HG02759 (cell line): ENCODE results near the gene NGRN.
"Not testable (repeated sequence)": the region's sequence is repeated elsewhere in the genome, so short reads cannot be mapped to it uniquely, and the experiment has no call there.

Experiments used
- ATAC-seq: cut with Tn5 transposase; IDR thresholded peaks from one replicate; pipeline ENCODE4 v1.9.1; 2021; ENCODE audit warnings: mild to moderate bottlenecking, moderate library complexity; ENCODE audit not compliant: unreplicated experiment

NGRN gene

GRCh38 chr15:90278467-90278866, 13.0 kb downstream of the NGRN start:
- not testable (repeated sequence) for ATAC-seq

GRCh38 chr15:90280743-90281142, 15.3 kb downstream of the NGRN start:
- ATAC-seq, result not testable (repeated sequence)

- not testable (repeated sequence) for ATAC-seq
Measured at GRCh38 chr15:90281637-90282036, 16.2 kb downstream of the NGRN start.

GRCh38 chr15:90286678-90287077, 21.2 kb downstream of the NGRN start:
- ATAC-seq, result no peak

DNA sequence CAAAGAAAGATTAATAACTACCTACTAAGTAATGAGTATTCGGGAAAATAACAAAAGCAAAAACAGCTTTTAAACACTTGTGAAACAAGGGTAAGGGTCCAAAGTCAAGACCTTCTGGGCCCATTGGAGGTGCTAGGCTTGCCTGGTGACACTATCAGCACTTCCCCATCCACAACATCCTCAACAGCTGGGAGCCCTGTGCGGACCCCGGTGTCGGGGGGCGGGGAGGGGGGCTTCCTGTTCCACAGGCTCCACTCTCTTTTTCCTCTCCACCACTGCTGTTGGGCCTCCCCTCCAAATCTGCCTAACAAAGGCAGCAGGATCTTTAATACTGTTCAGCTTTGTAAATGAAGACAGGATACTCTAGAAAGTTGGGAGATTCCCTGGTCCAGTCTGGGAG, 21.6 kb downstream of the NGRN start:
- no peak for ATAC-seq

DNA sequence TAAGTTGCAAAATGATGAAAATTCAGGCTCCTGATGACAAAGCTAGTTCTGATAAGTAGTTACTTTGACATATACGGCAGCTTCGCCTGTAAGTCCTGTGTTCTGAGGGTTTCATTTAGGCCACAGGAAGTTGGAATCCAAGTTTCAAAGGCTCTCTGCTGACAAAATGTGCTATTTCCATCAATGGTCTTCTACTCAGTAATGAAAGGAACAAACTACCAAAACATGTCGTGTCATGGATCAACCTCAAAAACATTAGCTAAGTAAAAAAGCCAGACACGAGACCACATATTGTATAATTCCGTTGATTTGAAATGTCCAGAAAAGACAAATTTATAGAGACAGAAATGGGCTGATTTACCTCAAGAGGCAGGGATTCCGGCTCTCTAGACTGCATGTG, 22.5 kb downstream of the NGRN start:
- ATAC-seq, result no peak

GRCh38 chr15:90291679-90292356, 26.3 kb downstream of the NGRN start:
- ATAC-seq, result no peak

GRCh38 chr15:90293040-90293810, 27.8 kb downstream of the NGRN start:
- not testable (repeated sequence) for ATAC-seq

GRCh38 chr15:90294159-90294558, 28.7 kb downstream of the NGRN start:
- no peak for ATAC-seq

DNA sequence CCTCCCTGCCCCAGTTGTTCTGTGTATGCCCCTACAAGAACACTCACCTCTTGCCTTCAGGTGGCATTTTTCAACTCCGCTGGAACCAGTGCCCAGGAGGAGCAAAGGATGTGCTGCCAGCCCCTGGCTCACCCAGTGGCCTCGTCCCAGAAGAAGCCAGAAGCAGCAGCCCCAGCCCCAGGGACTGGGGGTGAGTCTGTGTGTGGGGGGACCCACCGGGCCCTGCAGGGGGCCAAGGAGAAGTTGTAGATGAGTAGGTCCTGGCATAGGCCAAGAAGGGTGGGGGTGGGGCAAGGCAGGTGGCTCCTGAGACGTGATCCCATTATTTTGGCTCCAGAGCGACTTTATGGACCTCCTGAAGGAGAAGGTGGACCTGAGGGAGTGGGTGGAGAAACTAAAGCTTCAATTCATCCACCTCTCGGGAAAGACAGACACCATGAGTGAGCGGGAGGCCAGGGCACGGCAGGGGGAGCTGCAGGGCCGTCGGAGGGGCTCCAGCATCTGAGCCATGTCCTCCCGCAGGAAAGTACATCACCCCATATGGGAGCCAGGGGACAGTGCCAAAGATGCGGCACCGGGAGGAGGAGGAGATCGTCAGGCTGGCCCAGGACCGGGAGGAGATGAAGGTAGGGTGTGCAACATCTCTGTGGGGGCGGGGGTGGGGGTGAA, 29.3 kb downstream of the NGRN start:
- no peak for ATAC-seq

DNA sequence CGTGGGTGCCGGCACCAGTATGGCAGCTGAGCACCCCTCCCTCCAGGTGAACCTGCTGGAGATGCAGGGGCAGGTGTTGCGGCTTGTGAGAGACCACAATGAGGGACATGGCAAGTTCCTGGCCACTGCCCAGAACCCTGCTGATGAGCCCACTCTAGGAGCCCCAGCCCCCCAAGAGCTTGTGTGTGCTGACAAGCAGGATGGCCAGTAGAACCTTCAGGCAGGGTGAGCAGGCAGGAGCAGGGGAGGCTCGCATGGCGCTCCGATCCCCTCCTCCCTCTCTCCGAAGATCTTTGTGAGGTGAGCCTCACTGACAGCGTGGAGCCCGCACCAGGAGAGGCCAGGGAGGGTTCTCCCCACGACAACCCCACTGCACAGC, 29.8 kb downstream of the NGRN start:
- ATAC-seq, result no peak

DNA sequence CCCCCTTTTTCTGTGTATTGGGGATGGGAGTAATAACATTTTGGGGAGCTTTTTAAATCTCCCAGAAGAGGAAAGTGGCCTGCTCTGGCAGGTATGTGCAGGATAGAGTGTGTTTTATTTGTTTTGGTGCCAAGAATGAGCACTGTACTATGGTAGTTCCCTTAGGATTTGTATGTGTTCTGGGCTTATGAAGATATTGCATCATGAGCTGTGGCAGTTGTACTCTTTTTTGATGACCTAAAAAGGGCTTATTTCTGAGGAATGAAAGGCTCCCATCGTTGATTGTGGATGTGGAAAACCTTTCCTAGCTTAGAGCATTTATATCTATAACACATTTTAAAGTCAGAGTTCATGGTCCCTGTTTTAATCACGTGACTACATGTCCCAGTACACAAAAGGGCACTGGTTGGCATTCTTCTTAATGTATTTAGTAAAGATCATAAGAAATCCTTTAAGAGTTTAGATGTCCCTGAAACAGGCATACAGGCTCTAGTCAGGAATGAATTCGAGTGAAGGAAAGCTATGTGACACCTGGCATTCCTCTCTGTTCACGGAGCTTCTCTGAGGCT, 30.9 kb downstream of the NGRN start:
- not testable (repeated sequence) for ATAC-seq

DNA sequence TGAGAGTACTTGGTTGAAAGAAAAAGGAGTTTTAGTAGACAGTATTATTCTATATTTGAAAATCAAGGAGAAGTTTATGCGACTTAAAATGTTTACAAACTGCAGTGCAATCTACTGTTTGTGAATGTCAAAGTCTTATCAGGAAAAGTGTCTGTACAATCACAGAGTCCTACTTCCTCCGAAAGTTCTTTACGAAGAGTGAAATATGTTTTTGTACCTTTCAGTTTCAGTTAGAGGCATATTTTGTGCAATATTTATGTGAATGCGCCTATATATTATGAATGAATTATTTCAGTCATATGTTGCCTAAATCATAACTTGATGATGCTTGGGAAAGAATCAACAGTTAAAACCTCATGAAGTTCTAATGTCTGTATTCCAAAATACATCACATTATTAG, 31.5 kb downstream of the NGRN start:
- ATAC-seq, result no peak

DNA sequence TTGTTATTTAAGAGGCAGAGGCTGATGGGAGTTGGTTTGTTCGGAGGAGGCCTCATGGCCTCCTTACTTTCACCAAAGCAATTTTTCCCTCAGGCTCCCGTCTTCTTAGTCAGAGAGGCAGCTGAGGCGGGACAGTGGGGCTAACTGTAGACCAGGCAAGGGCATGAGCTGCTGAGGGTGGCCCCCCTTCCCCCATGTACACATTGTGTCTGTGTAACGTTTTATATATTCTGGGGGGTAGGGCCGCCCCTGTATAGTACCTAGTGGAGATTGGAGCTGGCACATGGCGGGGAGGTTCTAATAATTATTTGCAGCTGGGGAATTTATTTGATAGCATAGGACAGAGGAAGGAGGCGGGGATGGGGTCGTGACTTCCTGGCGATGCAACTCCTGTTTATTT, 35.1 kb downstream of the NGRN start:
- no peak for ATAC-seq

- no peak for ATAC-seq
Measured at GRCh38 chr15:90300988-90301706, 35.7 kb downstream of the NGRN start.

- ATAC-seq, result no peak
Measured at GRCh38 chr15:90301707-90302300, 36.3 kb downstream of the NGRN start.

DNA sequence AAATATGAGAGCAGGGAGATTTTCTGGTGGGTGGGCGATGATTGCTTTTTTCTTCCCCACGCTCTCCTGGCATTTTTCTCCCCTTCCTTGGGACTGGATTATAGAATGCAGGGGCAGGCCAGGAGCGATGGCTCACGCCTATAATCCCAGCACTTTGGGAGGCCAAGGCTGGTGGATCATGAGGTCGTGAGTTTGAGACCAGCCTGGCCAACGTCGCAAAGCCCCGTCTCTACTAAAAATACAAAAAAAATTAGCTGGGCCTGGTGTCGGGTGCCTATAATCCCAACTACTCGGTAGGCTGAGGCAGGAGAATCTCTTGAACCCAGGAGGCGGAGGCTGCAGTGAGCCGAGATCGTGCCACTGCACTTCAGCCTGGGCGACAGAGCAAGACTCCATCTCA, 39.9 kb downstream of the NGRN start:
- not testable (repeated sequence) for ATAC-seq

DNA sequence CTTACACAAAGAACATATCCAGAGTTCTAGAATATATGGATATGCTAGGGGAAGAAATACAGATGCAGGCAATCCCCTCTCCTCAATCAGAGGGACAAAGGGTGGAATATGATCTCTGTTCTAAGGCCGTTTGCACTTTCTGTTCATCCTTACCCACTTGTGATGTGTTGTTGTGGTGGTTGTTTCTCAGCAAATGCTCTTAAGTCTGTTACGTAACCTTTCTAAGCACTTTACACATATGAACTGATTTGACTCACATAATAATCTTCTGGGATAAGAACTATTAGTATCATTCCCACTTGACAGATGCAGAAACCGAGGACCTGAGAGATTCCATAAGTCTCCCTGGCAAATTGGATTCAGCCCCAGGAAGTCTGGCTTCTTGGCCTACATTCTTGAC, 40.5 kb downstream of the NGRN start:
- ATAC-seq, result no peak

GRCh38 chr15:90306560-90306959, 41.1 kb downstream of the NGRN start:
- ATAC-seq, result peak; percentile 72

DNA sequence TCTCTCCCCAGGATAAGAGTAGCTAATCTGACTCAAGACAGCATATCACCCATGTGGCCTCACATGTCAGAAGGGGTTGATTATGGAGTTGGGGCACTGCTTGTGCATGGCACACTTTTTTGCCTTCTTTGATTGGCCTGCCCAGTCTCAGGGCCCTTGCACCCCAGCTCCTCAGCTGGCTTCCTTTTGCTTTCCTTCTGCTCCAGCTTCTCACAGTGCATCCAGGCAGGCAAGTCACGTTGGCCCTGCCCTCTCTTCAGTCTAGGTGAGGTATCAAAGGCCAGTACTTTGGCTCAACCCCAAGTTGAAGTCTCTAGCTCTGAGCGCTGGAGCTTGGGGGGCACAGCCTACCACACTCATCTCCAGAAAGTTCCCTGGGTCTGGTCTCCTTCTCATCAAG, 42.2 kb downstream of the NGRN start:
- ATAC-seq, result no peak

DNA sequence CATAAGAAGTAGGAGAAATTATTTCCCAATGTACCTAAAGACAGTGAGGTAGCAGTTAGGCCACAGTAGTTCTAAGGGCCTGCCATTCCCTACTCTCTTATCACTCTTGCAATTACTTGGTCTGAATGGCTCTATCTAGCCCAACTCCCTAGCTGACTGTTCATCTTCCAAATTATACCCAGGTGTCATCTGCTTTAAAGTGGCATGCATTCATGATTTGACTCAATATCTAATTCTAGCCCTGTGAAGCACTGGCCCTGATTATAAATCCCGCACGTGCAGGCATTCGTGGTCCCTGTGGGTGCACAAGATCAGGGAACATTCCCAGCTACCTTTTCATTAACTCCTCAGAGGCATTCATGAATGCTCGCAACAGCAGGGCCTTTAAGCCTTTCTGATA, 43.5 kb downstream of the NGRN start:
- ATAC-seq, result no peak
